ENCODE results near the gene LEUTX.
"Not testable (repeated sequence)": the region's sequence is repeated elsewhere in the genome, so short reads cannot be mapped to it uniquely, and the experiment has no call there.

Gene LEUTX

DNA sequence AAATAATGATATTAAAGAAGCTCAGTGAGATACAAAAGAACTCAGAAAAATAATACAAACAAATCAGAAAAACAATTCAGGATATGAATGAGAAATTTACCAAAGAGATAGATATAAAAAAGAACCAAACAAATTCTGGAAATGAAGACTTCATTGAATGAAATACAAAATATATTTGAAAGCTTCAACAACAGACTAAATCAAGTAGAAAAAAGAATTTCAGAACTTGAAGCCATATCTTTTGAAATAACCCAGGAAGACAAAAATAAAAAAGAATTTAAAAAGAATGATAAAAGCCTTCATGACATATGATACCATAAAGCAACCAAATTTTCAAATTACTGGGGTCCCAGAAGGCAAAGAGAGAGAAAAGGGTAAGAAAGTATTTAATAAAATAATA lies 9.6 kb downstream of the LEUTX start:
- DNase-seq = no peak

DNA sequence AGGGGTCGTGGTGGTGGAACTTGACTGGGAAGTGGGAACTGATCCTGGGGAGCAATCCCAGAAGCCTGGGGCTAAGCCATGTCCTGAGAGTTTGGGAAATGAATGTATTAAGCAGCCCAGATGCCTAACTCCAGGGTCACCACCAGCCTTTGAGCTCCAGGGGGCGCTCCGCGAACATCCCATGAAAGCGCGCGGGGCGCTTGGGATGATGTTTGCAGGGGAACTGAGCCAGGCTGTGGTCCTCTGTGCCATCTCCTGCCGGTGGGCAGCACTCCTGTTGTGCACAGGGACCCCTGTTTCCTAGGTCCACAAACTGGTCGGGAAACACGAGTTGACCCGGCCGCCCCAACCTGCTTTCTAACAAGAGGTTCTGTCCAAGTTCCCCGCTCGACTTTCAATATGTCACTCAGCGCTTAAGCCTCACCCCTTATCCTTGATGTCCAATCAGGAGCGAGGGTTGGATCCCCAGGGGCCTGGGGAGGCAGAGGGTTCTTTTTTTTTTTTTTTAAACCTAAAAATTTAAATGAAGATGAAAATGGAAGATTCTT lies 14.4 kb downstream of the LEUTX start:
- peak; percentile 63 for DNase-seq

DNA sequence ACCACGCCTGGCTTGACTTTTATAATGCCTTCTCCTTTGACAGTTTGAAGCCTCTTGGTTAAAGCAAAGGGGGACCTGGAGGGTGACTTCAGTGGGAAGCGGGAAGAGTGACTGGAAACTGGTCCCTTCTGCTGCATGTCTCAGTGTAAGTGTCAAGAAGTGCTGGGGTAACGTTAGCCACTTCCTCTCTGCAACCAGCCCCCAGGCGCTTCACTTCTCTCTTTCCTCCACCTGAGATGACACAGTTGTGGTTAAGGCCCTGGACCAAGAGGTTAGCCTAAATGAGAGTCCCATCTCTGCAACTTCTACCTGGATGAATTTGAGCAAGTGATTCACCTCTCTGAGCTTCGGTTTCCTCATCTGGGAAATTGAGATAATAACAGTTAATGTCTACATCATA lies 16.3 kb downstream of the LEUTX start:
- no peak for DNase-seq

DNA sequence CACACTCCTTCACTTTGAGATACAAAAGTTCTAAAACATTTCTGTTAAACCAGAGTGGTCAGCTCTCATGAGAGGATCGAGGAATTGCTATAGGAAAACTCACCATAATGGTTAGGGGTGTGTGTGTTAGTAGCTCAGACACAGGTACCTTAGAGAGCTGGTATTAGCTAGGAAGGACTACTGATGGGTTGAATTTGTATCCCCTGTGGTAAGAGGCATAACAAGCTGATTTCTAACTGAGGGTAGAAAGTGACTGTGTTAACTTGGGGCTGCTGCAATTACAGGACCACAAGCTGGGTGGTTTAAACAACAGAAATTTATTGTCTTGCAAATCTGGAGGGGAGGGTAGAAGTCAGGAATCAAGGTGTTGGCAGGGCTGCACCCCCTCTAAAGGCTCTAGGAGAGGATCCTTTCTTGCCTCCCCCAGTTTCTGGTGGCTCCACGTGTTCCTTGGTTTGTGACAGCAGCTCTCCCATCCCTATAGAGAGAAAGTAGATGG lies 17.4 kb downstream of the LEUTX start:
- no peak for DNase-seq

DNA sequence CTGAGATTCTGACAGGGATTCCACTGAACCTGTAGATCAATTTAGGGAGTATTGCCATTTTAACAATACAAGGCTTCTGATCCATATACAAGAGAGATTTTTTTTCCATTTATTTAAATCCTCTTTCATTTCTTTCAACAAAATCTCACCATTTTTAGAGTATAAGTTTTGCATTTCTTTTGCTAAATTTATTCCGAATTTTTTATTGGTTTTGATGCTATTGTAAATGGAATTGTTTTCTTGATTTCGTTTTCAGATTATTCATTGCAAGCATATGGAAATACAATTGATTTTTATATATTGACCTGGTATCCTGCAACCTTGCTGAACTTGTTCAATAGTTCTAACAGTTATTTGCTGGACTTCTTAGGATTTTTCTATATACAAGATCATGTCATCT lies 18.4 kb downstream of the LEUTX start:
- no peak for DNase-seq

DNA sequence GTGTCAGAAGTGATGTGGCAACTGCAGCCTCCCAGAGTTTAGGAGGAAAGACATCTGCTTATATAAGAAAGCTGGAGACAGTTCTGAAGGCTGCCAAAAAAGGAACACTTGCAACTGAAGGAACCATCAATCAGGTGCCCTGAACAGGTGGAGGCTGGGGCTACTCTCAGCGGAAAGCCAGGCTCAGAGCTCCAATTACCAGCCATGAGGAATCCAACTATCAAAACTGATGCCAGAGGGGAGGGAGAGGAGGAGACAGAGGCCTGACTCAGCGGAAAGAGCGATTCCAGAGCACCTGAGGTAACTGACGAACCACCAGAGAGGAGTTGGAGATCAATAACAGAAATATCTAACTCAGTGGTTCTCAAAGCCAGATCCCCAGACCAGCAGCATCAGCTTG lies 24.3 kb downstream of the LEUTX start:
- no peak for DNase-seq

DNA sequence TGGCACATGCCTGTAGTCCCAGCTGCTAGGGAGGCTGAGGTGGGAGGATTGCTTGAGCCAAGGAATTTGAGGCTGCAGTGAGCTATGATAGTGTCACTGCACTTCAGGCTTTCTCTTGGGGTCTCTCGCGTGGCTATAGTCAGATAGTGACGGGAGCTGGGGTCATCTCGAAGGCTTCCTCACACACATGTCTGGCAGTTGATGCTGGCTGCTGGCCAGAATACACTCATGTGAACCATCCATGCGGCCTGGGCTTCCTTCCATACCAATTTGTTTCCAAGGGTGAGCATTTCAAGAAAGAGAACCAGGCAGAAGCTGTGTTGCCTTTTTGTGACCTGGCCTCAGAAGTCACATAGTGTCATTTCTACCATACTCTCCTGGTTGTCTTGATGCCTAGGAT lies 26.4 kb downstream of the LEUTX start:
- DNase-seq = no peak

DNA sequence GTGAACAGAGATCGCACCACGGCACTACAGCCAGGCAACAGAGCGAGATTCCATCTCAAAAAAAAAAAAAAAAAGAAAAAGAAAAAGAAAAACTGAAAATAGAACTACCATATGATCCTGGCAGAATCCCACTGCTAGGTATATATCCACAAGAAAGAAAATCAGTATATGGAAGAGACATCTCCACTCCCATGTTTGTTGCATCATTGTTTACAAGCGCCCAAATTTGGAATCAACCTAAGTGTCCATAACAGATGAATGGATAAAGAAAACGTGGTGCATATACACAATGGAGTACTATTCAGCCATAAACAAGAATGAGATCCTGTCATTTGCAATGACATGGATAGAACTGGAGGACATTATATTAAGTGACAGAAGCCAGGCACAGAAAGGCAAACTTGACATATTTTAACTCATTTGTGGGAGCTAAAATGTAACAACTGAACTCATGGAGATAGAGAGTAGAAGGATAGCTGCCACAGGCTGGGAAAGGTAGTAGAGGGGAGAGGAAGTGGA lies 29.3 kb downstream of the LEUTX start:
- no peak for DNase-seq

DNA sequence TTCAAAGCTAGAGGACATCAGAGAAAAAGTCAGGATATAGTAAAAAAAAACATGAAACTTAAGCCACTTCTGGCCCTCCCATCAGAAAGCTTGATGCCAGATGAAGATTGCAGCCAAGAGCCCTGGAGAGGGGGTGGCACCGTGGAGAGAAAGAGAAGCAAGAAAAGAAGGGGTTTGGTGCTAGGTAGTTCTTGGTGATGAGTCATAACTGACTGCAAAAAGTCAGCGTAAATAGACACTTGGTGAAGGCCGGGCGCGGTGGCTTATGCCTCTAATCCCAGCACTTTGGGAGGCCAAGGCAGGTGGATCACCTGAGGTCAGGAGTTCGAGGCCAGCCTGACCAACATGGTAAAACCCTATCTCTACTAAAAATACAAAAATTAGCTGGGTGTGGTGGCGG lies 30.0 kb downstream of the LEUTX start:
- DNase-seq = not testable (repeated sequence)

DNA sequence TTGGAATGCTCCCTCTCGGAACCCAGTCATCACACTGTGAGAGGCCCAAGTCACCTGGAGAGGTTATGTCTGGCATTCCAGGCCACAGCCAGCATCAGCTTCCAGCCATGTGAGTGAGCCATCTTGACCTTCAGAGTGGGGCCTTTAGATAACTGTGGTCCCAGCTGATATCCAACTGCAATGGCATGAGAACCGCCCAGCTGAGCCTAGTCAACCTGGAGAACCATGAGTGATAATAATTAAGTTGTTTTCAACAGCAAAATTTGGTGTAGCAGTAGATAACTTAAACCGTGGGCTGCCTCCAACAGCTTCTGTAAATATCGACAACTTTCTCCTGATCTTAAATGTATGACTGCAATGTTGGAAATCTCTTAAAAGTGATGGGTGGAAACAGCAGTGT lies 30.7 kb downstream of the LEUTX start:
- no peak for DNase-seq

DNA sequence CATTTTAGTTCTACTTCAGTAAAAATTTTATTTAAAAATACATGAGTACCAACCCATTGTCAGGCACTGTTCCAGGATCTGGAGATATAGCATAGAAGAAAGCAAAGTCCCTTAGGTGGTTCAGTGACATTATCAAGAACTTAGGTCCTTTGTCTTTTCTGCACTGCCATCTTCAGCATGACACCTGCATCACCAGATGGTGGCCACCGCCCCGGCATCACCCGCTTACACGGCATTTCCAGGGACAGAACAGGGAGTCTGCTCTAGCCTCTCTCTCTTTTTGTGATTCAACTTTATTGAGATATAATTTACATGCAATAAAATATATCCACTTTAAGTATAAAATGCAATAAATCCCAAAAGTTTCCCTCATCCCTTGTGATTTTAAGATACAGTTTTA lies 31.8 kb downstream of the LEUTX start:
- DNase-seq = no peak

DNA sequence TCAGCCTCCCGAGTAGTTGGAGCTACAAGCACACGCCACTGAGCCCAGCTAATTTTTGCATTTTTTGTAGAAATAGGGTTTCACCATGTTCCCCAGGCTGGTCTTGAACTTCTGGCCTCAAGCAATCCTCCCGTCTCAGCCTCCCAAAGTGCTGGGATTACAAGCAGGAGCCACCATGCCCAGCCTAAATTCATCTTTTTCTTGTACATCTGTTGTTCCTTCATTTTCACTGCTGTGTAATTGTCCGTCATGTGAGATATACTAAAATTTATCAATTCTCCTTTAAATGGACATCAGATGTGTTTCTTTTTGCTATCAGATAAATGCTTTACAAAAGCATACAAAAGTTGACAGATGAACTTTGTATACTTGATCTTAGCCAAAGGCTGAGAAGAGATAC lies 32.4 kb downstream of the LEUTX start:
- no peak for DNase-seq

DNA sequence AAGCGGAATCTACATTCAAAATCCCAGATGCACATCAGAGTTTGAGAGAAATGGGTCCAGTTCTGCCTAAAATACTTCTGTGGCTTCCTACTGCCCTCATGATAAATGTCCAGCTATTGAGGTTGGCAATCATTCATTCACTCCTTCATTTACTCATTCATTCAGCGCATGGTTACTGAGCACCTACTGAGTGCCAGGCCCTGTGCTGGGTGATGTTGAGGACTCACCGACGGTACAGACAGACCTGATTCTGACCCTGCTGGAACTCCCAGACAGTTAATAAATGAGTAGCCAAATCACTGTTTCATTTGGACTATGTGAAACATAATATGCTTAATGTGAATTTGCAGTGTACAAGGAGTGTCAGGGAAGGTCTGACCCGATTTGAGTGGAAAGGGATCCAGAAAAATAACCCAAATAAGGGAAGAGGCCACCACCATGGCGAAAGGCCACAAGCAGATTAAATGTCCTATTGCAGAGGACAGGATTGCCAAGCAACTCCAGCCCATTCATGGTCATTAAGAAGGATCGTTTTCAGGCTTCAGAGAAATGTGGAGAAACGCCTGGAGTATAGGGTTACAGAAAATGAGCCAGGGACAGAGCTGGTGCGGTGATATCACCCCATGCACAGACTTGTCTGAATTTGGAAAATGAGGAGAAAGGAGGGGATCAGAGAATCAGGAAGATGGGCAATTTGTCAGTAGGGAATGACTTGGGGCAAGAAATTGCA lies 34.8 kb downstream of the LEUTX start:
- no peak for DNase-seq

DNA sequence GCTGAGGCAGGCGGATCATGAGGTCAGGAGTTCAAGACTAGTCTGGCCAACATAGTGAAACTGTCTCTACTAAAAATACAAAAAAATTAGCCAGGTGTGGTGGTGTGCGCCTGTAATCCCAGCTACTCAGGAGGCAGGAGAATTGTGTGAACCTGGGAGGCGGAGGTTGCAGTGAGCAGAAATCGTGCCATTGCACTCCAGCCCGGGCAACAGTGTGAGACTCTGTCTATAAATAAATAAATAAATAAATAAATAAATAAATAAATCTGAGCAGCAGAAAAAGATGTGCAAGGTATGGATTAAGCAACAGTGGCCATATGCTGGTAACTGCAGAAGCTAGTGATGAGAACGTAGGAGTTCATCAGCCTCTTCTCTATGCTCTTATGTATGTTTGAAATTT lies 35.5 kb downstream of the LEUTX start:
- not testable (repeated sequence) for DNase-seq

DNA sequence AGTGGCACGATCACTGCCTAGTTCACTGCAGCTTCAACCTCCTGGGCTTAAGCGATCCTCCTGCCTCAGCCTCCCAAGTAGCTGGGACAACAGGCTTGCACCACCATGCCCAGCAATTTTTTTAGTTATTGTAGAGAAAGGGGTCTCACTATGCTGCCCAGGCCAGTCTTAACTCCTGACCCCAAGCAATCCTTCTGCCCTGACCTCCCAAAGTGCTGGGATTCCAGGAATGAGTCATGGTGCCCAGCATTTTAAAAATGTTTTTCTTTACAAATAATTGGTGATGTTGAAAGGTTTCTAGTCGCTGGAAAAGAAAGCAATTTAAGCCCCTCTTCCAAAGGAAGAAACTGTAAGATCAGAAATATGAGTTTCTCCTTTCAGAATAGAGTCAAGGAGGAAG lies 35.9 kb downstream of the LEUTX start:
- no peak for DNase-seq

DNA sequence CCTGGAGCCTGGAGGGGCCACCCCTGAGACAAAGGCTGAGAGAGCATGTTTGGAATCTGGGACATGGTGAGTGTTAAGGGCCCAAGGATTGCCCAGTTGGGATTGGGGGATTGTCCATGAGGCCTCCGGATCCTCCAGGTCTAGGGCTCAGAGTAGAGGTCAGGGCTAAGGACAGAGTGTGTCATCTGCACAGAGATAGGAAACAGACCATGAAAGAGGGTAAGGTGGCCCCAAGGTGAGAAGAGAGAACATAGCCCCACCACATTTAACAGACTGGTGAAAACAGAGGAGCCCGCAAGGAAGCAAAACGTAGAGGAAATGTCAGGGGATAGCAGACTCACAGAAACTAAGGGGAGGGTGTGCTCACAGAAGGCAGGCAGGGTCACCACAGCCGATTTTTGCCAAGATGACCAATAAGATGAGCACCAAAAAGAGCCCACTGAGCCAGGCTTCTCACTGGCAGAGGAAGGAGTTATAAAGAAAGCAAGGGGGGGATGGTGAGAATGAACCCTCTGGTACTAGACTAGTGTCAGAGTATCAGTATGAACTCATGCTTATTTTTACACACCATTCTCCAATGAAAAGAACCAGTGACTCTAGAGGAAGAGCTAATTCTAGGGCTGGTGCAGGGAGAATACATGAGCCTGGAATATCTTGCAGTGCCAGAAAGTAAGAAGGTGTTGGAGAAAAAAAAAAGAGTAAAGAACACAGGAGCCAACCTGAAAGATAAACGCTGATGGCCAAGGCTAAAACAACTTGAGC lies 37.8 kb downstream of the LEUTX start:
- DNase-seq = no peak

DNA sequence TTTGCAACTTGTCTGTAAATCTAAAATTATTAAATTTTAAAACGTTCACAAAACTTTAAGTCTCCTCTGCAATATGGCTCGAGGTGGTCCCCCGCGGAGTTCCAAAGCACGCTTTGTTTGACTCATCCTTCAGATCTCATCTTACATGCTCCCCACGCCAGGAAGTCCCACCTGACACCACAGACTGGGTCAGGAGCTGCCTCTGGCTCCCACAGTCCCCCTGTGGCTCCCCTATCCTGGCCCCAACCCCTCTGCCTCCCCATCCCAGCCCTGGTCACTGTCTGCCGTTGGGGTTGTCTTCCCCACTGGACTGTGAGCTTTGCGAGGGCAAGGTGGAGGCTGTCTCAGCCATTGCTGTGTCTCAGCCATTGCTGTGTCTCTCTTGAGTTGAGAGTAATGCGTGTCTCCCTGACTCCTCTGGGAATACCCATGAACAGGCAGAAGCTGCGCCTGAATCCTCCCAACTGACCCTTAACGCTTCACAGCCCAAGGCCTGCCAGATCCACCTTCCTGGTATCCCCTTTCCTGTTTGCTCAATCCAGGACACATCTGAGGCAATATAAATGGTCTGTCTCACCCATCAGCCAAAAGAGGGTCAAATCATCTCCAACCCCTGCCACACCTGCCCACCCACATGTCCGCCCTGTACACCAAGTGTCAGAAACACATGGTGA lies 39.4 kb downstream of the LEUTX start:
- DNase-seq = no peak

DNA sequence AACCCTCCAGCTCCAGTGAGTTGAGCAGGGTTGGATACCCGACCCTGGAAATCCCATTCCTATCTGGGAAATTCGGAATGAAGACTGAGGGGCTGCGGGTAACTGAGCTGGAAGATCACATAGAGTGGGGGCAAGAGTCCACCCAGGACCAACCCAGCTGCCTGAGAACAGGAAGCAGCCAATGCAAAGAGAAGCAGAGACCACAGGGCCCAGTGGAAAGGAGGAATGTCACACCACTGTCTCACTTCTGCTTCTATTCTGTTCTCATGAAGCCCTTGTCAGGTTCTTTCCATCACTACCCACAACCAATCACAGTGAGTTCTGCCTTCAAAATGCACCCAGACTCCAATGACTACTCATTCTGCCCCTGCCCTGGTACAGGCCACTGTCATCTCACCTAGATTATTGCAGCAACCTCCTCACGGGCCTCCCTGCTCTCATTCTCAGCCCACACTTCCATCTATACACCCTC lies 40.0 kb downstream of the LEUTX start:
- DNase-seq = no peak

DNA sequence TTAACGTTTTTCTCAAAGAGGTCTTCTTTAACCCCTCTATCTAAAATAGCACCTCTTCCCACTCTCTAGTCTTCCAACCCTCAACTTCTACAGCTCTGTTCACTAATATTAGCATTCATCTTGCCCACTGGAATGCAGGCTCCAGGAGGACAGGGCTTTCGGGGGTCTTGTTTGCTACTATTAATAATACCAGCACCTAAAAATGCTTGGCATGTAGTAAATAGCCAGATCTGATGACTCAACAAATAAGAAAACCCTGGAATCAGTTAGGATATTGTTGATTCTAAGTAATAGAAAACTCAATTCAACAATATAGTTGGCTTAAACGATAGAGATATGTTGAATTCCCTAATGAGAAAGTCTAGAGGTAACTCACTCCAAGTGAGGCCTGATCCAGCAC lies 41.1 kb downstream of the LEUTX start:
- DNase-seq = no peak

DNA sequence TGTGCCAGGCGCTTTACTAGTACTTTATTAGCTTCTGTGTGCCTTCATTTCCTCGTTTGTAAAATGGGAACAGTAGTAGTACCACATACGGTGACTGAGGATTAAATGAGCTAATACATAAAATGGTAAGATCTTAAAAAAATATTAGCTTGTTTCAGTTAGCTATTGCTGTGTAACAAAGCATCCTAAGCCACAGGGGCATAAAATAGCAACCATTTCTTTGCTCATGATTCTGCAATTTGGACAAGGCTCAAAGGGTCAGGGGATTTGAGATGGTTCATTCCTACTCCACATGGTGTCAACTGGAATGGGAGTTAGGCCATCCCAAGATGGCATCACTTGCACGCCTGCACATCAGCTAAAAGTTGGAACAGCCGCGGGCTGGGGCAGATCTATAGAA lies 42.0 kb downstream of the LEUTX start:
- DNase-seq = no peak

DNA sequence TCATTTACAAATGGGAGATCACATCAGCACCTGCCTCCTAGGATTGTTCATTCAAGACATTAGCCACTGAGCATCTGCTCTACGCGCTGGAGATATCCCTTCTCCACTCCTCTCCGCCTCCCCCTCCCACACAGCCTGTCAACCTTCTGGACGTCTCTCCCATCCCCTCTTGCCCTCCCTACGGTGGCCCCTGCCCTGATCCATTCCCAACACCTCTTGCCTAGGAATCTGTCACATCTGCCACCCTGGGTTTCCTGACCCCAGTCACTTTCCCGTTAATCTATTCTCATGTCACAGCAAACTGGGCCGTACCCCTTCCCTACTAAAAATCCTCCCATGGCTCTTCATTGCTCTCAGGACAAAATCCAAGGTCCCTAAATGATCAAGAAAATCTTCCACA lies 45.0 kb downstream of the LEUTX start:
- DNase-seq = no peak

DNA sequence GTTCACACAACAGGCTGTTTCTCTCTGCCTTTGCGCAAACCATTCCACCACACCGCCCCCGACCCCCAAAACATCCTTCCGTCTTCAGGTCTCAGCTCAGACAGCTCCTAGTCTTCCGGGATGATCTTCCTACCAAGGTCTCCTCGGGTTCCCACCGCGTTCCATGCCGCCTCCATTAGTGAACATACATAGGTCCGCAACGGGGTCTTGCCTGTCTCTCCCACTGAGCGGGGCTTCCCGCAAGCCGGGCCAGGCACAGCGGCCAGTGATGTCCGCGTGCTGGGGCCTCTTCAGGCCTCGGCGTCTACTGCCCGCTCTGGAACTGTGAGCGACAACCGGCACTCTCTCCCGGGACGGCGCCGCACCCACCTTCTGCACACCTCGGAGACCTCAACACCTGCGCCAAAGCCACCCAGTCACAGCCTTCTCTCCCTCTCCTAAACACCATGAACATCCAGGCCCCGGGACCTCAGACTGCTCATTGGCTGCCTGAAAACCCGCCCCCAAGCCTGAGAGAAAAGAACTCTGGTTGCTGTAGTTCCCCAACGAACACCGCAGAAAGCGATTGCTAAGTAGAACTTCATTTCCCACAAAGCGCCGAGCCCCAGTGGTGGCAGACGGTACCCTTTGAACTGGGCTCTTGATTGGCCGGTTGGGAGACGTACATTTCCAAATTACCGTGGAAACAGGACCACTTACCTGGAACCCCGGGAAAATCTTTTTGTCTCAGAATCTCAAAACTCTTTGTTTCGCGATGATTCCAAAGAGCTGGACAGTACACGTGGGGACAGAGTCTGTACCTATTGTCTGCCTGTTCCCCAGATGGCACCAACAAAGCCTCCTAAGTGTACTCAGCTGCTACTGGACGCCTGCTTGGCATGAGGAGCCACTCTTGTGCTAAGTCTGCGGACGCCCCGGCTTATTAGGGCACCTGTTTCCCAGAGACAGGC lies 45.8 kb downstream of the LEUTX start:
- peak; percentile 93 for DNase-seq

All from NCI-H1436 (cell line).